AG10803 (cell line): ENCODE measurements around the gene FOXL2NB.
A peak's percentile ranks its signal among the peaks of the same experiment; 100 is the strongest.

Experiments
- DNase-seq: peaks from one replicate; pipeline ENCODE4 v3.0.0; 2010; ENCODE audit warnings: low read depth
- H3K4me3 ChIP-seq: 2 replicates; pipeline ENCODE4 v1.5.1; 2011; ENCODE audit warnings: mild to moderate bottlenecking, low read length, control low read depth
- TF ChIP-seq, protein P1 (sequence below): conservative IDR thresholded peaks from 2 replicates; pipeline ENCODE4 v1.5.1; 2011; ENCODE audit warnings: mild to moderate bottlenecking, low read length, control low read depth, inconsistent platforms

Gene FOXL2NB

DNA sequence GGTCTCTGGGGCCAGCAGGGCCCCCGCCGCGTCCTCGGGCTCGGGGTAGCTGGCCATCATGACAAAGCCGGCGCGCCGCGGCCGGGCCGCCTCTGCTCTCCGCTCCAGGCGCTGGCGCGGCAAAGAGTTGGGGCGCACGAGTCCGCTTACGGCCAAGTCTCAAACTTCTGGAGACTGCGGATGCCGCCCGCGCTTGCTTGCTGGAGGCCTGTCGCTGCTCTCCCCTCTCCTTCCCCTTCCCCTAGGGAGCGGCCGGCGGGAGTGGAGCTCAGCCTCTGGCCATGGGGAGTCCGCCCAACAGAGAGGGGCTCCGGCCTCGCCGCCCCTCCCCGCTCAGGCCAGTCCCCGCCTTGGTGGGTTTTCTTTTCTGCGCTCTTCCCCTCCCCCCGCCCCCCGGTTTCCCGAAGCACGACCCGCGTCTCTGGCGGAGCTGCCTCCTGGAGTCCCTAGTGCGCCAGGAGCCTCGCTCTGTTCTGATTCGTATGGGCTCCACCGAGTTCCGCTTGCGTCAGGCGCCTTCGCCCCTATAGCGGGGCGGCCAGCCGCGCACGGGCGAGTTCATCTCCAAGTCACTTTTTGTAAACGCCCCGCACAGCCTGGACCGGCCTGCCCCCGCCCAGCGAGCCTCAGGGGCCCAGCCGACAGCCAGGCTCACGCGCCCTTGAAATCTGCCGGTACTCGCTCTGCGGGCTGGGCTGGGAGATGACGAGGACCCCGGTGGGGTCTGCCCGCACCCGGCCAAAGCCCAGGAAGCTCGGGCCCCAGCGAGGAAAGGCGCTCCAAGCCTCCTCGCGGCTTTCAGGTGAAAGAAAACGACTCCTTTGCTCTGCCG, at the start of gene FOXL2NB, which contains the start of gene FOXL2:
Gene FOXL2NB (plus strand): TSS at position 555 of the 832 bp plus-strand sequence. CDS start 148 bp downstream, at position 703.
Gene FOXL2 (minus strand): TSS at position 475 of the 832 bp plus-strand sequence. CDS start 415 bp downstream, at position 60.
- TF ChIP-seq, protein P1, sequence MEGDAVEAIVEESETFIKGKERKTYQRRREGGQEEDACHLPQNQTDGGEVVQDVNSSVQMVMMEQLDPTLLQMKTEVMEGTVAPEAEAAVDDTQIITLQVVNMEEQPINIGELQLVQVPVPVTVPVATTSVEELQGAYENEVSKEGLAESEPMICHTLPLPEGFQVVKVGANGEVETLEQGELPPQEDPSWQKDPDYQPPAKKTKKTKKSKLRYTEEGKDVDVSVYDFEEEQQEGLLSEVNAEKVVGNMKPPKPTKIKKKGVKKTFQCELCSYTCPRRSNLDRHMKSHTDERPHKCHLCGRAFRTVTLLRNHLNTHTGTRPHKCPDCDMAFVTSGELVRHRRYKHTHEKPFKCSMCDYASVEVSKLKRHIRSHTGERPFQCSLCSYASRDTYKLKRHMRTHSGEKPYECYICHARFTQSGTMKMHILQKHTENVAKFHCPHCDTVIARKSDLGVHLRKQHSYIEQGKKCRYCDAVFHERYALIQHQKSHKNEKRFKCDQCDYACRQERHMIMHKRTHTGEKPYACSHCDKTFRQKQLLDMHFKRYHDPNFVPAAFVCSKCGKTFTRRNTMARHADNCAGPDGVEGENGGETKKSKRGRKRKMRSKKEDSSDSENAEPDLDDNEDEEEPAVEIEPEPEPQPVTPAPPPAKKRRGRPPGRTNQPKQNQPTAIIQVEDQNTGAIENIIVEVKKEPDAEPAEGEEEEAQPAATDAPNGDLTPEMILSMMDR, result no peak
- peak within 1 kb of the TSS; percentile 71 for H3K4me3 ChIP-seq
- peak; percentile 90 for DNase-seq

DNA sequence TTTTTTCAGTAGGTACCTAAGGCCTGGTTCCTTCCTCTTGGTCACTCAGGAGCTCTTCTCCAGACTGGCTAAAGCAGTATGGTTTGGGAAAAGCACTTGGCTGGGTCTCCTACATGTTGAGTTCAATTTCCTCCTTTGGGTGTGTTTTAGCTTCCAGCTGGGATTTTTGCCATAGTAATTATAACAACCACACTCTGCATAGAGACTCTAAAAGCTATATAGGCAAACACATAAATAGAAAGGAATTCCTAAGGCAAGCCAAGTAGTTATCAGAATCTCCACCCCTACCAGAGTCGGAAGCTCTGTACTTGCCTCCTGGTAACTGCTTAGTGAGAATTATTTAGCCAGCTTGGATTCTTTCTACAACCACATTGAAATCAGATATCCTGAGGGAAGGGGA, 48.7 kb upstream of the FOXL2NB start:
- peak; percentile 75 for DNase-seq
- TF ChIP-seq, protein P1, result no peak
- H3K4me3 ChIP-seq, result no peak overlapping the region

DNA sequence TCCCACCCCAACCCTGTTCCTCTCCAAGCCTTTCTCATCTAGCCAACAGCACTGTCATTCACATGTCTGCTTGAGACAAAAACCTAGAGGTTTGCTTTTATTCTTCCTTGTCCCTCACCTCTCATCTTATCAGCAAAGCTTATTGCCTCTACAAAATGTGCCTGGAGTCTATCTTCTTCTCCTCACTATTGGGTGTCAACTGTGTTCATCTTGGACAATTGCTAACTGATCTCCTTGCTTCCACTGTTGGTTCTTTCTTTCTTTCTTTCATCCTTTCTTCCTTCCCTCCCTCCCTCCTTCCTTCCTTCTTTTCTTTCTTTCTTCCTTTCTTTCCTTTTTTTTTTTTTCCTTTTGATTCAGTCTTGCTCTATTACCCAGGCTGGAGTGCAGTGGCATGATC, 48.3 kb upstream of the FOXL2NB start:
- TF ChIP-seq, protein P1, result no peak
- DNase-seq, result no peak
- no peak overlapping the region for H3K4me3 ChIP-seq

DNA sequence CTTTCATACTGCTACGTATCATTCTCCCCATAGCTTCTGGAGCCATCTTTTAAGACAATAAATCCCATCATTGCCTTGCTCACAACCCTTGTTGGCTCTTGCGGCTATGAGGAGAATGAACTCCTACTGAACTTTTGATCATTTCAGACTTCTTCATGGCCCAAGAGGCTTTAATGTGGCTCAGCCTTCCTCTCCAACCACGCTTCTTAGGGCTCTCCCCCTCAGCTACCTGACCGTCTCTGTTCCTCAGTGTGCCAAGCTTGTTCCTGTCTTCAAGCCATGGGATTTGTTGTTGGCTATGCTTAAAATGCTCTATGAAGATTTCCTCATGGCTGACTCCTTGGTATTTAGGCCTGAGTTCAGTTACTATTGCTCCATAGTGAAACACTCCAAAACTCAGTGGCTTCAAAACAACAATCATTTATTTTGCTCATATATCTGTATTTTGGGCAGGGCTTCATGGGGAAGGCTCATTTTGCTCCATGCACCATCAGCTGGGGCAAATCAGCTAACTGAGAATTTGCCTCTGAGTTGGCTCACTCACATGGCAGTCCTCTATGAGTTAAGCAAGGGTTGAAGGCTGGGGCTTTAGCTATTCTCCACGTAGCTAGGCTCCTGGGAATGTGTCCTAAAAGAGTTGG, 47.5 kb upstream of the FOXL2NB start:
- TF ChIP-seq, protein P1, result no peak
- no peak overlapping the region for H3K4me3 ChIP-seq
- DNase-seq, result peak; percentile 25

DNA sequence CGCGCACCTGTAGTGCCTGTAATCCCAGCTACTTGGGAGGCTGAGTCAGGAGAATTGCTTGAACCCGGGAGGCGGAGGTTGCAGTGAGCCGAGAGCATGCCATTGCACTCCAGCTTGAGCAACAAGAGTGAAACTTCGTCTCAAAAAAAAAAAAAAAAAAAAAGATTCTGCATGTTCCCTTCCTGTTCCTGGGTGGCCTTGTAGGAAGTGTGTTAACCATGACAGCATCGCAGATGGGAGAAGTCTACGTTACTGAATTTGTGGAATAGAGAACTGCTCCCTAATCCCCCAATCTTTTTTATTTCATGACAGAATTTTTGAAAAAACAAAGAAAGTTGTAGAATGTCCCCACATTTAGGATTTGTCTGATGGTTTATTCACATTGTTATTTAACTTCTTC, 45.5 kb upstream of the FOXL2NB start:
- no peak for DNase-seq
- TF ChIP-seq, protein P1, result no peak
- no peak overlapping the region for H3K4me3 ChIP-seq

DNA sequence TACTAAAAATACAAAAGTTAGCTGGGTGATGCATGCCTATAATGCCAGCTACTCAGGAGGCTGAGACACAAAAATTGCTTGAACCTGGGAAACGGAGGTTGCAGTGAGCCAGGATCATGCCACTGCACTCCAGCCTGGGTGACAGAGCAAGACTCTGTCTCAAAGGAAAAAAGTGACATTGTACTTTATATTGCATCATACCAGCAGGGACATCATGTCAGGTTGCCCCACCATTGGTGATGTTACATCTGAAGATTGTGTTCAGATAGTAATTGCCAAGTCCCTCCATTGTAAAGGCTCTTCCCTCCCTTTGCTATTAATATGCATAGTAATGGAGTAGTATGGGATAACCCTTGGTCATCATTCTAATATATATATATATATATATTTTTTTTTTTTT, 44.8 kb upstream of the FOXL2NB start:
- TF ChIP-seq, protein P1, result no peak
- DNase-seq, result no peak
- no peak overlapping the region for H3K4me3 ChIP-seq

DNA sequence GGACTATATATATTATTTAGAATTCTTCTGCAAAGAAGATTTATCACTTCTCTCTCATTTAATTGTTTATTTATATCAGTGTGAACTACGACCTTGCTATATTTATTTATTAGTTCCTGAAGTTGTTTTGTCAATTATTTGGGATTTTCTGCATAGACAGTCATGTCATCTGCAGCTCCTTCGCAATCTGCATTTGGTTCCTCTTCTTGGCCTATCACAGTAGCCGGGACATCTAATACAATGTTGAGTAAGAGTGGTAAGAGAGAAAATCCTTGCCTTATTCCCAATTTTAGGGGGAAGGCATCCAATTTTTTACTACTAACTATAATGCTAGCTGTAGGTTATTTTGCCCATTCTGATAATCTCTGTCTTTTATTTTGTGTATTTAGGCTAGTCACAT, 39.5 kb upstream of the FOXL2NB start:
- no peak for DNase-seq
- TF ChIP-seq, protein P1, result no peak
- H3K4me3 ChIP-seq, result no peak overlapping the region
